H1 (cell line): ENCODE measurements around the gene RSRC2. TPM values are rescaled to one million over a fixed set of nuclear protein-coding genes. Genes with fewer than 3 reads are reported as not detected.

Source experiments
- BCL11A ChIP-seq, 2 experiments: IDR thresholded peaks; one replicate each; pipeline ENCODE4 v1.6.1; 2011; ENCODE audit warnings: low read depth in 2 of 2, low read length in 2 of 2, mild to moderate bottlenecking in 2 of 2
- CBX8 ChIP-seq: fragments of 300-800, 300-1000 bp; sonication (generic); IDR thresholded peaks from 2 replicates; pipeline ENCODE4 v1.7.1; 2016; ENCODE audit warnings: low read depth, low read length, borderline replicate concordance
- GABPA ChIP-seq: IDR thresholded peaks from 2 replicates; pipeline ENCODE4 v1.6.1; 2011; ENCODE audit warnings: mild to moderate bottlenecking, low read length, moderate library complexity, borderline replicate concordance; ENCODE audit not compliant: insufficient read depth
- HDAC6 ChIP-seq: IDR thresholded peaks from one replicate; pipeline ENCODE4 v1.7.1; 2012; ENCODE audit warnings: low read depth, mild to moderate bottlenecking, inconsistent platforms, low read length, moderate library complexity
- PHF8 ChIP-seq: fragments of 200-600 bp; sonication (generic); conservative IDR thresholded peaks from 2 replicates; pipeline ENCODE4 v1.7.1; 2012; ENCODE audit warnings: low read depth, mild to moderate bottlenecking, inconsistent platforms, low read length, moderate library complexity
- SIX5 ChIP-seq: IDR thresholded peaks from 2 replicates; pipeline ENCODE4 v1.6.1; 2011; ENCODE audit warnings: mild to moderate bottlenecking, low read depth, low read length
- SP1 ChIP-seq: IDR thresholded peaks from 2 replicates; pipeline ENCODE4 v1.6.1; 2011; ENCODE audit warnings: low read depth, low read length
- TAF7 ChIP-seq: optimal IDR thresholded peaks from 2 replicates; pipeline ENCODE3; 2011; ENCODE audit warnings: low read depth, mild to moderate bottlenecking, inconsistent platforms, low read length, moderate library complexity, borderline replicate concordance
- TBP ChIP-seq: IDR thresholded peaks from 2 replicates; pipeline ENCODE4 v1.6.1; 2011; ENCODE audit warnings: low read depth, low read length, improper control_type of control experiment
- polyA plus RNA-seq, 7 experiments: library from polyadenylated mRNA; depleted of rRNA in 3 of 7; stranded (reverse) in 5 of 7; unstranded in 2 of 7; fragments of >200 nt in 5 of 7; fragments of 200-250 nt in 2 of 7; gene quantifications; 1 replicate in 5 of 7; 2 replicates in 1 of 7; 4 replicates in 1 of 7; pipeline versions ENCODE4 v1.2.1 to v1.2.3, GENCODE V29; 2011 to 2013; ENCODE audit warnings: missing spikeins in 2 of 7, mixed read lengths in 2 of 7
- total RNA-seq: library from RNA; stranded (reverse); fragmentation: NEBNext Ultra II Directional; extraction: Animal tissue kit (Norgen Biotek cat#: 25700); gene quantifications from 2 replicates; pipeline ENCODE4 v1.2.1, GENCODE V29; 2021
- TF ChIP-seq, protein P1 (sequence below): fragments of 300-600 bp; sonication (generic); IDR thresholded peaks from 2 replicates; pipeline ENCODE4 v1.7.1; 2012; ENCODE audit warnings: low read length, moderate library complexity, mild to moderate bottlenecking, inconsistent platforms; ENCODE audit not compliant: insufficient replicate concordance

RSRC2 gene
- total and polyA plus RNA-seq, 2 of the 8 experiments (the other 6 are each of a cell fraction or from before 2014, with no cell fraction given), result 15.9 to 71.4 TPM

GRCh38 chr12:122558745-122559641, 32.3 kb upstream of the RSRC2 start (continued):
- TF ChIP-seq, protein P1, sequence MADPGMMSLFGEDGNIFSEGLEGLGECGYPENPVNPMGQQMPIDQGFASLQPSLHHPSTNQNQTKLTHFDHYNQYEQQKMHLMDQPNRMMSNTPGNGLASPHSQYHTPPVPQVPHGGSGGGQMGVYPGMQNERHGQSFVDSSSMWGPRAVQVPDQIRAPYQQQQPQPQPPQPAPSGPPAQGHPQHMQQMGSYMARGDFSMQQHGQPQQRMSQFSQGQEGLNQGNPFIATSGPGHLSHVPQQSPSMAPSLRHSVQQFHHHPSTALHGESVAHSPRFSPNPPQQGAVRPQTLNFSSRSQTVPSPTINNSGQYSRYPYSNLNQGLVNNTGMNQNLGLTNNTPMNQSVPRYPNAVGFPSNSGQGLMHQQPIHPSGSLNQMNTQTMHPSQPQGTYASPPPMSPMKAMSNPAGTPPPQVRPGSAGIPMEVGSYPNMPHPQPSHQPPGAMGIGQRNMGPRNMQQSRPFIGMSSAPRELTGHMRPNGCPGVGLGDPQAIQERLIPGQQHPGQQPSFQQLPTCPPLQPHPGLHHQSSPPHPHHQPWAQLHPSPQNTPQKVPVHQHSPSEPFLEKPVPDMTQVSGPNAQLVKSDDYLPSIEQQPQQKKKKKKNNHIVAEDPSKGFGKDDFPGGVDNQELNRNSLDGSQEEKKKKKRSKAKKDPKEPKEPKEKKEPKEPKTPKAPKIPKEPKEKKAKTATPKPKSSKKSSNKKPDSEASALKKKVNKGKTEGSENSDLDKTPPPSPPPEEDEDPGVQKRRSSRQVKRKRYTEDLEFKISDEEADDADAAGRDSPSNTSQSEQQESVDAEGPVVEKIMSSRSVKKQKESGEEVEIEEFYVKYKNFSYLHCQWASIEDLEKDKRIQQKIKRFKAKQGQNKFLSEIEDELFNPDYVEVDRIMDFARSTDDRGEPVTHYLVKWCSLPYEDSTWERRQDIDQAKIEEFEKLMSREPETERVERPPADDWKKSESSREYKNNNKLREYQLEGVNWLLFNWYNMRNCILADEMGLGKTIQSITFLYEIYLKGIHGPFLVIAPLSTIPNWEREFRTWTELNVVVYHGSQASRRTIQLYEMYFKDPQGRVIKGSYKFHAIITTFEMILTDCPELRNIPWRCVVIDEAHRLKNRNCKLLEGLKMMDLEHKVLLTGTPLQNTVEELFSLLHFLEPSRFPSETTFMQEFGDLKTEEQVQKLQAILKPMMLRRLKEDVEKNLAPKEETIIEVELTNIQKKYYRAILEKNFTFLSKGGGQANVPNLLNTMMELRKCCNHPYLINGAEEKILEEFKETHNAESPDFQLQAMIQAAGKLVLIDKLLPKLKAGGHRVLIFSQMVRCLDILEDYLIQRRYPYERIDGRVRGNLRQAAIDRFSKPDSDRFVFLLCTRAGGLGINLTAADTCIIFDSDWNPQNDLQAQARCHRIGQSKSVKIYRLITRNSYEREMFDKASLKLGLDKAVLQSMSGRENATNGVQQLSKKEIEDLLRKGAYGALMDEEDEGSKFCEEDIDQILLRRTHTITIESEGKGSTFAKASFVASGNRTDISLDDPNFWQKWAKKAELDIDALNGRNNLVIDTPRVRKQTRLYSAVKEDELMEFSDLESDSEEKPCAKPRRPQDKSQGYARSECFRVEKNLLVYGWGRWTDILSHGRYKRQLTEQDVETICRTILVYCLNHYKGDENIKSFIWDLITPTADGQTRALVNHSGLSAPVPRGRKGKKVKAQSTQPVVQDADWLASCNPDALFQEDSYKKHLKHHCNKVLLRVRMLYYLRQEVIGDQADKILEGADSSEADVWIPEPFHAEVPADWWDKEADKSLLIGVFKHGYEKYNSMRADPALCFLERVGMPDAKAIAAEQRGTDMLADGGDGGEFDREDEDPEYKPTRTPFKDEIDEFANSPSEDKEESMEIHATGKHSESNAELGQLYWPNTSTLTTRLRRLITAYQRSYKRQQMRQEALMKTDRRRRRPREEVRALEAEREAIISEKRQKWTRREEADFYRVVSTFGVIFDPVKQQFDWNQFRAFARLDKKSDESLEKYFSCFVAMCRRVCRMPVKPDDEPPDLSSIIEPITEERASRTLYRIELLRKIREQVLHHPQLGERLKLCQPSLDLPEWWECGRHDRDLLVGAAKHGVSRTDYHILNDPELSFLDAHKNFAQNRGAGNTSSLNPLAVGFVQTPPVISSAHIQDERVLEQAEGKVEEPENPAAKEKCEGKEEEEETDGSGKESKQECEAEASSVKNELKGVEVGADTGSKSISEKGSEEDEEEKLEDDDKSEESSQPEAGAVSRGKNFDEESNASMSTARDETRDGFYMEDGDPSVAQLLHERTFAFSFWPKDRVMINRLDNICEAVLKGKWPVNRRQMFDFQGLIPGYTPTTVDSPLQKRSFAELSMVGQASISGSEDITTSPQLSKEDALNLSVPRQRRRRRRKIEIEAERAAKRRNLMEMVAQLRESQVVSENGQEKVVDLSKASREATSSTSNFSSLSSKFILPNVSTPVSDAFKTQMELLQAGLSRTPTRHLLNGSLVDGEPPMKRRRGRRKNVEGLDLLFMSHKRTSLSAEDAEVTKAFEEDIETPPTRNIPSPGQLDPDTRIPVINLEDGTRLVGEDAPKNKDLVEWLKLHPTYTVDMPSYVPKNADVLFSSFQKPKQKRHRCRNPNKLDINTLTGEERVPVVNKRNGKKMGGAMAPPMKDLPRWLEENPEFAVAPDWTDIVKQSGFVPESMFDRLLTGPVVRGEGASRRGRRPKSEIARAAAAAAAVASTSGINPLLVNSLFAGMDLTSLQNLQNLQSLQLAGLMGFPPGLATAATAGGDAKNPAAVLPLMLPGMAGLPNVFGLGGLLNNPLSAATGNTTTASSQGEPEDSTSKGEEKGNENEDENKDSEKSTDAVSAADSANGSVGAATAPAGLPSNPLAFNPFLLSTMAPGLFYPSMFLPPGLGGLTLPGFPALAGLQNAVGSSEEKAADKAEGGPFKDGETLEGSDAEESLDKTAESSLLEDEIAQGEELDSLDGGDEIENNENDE, result no peak
- TF ChIP-seq TAF7 (no peak), CBX8 (no peak), GABPA (no peak), SP1 (no peak), SIX5 (no peak), TBP (no peak), PHF8 (no peak), BCL11A (IDR thresholded peaks at IDR 0.05; ENCODE audit: low read depth in 2 of 2, low read length in 2 of 2) (no peak), HDAC6 (no peak)
